Smooth muscle cell of trachea (primary cell): ENCODE measurements around the gene MCTP2. TPM values are rescaled to one million over a fixed set of nuclear protein-coding genes. Genes with fewer than 3 reads are reported as not detected.

ENCODE experiments used
- total RNA-seq: library from RNA; depleted of rRNA; stranded (reverse); fragments of >200 nt; gene quantifications from 2 replicates; pipeline ENCODE4 v1.2.1, GENCODE V29; 2014

Gene MCTP2
- 18.9 and 19.6 TPM in 2 replicates for total RNA-seq

GRCh38 chr15:94230883-94231722 lies at the start of gene MCTP2:
TSS of gene MCTP2 (plus strand) at chr15:94231561. CDS start at chr15:94298266, 66,705 bp downstream.

